Loucy (cell line): ENCODE data around the gene HIRA.

Experiments
- H2AFZ ChIP-seq: fragments of 200-600 bp; sonication (generic); 2 replicates; pipeline ENCODE4 v1.6.0; 2016; ENCODE audit warnings: antibody characterized with exemption, mild to moderate bottlenecking, low read length, moderate library complexity
- H3F3A ChIP-seq: fragments of 200-600 bp; 2 replicates; pipeline ENCODE4 v1.6.0; 2016; ENCODE audit warnings: antibody characterized with exemption, low read depth, mild to moderate bottlenecking
- H3K27me3 ChIP-seq: fragments of 200-600 bp; sonication (generic); 2 replicates; pipeline ENCODE4 v1.6.1; 2014; ENCODE audit warnings: low read length, mild to moderate bottlenecking; ENCODE audit not compliant: insufficient read depth, poor library complexity, severe bottlenecking
- H3K36me3 ChIP-seq: fragments of 200-600 bp; sonication (generic); 2 replicates; pipeline ENCODE4 v1.6.1; 2016; ENCODE audit warnings: low read length; ENCODE audit not compliant: insufficient read depth
- H3K4me1 ChIP-seq: fragments of 200-600 bp; sonication (generic); 2 replicates; pipeline ENCODE4 v1.5.1; 2014; ENCODE audit warnings: low read length, mild to moderate bottlenecking; ENCODE audit not compliant: insufficient read depth, poor library complexity, severe bottlenecking
- H3K4me2 ChIP-seq: fragments of 200-600 bp; sonication (generic); 2 replicates; pipeline ENCODE4 v1.6.0; 2014; ENCODE audit warnings: antibody characterized with exemption, low read length, low read depth, mild to moderate bottlenecking; ENCODE audit not compliant: poor library complexity, severe bottlenecking
- H3K4me3 ChIP-seq: fragments of 200-600 bp; sonication (generic); 2 replicates; pipeline ENCODE4 v1.5.1; 2014; ENCODE audit warnings: low read length, mild to moderate bottlenecking, mixed read lengths; ENCODE audit not compliant: poor library complexity, severe bottlenecking
- H3K79me2 ChIP-seq: fragments of 200-600 bp; sonication (generic); 2 replicates; pipeline ENCODE4 v1.6.1; 2014; ENCODE audit warnings: low read length; ENCODE audit not compliant: insufficient read depth
- H3K9ac ChIP-seq: fragments of 200-600 bp; sonication (generic); 2 replicates; pipeline ENCODE4 v1.6.0; 2014; ENCODE audit warnings: mild to moderate bottlenecking, low read depth, low read length, moderate library complexity; ENCODE audit not compliant: poor library complexity, severe bottlenecking
- H3K9me2 ChIP-seq: fragments of 200-600 bp; sonication (generic); replicated peaks from 2 replicates; pipeline ENCODE4 v1.6.1; 2016; ENCODE audit warnings: low read depth, low read length, mixed read lengths
- H3K9me3 ChIP-seq: fragments of 200-600 bp; sonication (generic); 2 replicates; pipeline ENCODE4 v1.6.1; 2014; ENCODE audit warnings: mild to moderate bottlenecking, antibody characterized with exemption, low read length, low read depth; ENCODE audit not compliant: insufficient read depth
- H4K20me1 ChIP-seq: fragments of 200-600 bp; sonication (generic); 2 replicates; pipeline ENCODE4 v1.6.0; 2014; ENCODE audit warnings: antibody characterized with exemption, low read length, mild to moderate bottlenecking; ENCODE audit not compliant: insufficient read depth, poor library complexity, severe bottlenecking
- EZH2phosphoT487 ChIP-seq: fragments of 200-600 bp; IDR thresholded peaks from 2 replicates; pipeline ENCODE4 v1.6.1; 2018; ENCODE audit warnings: antibody characterized with exemption, mild to moderate bottlenecking, moderate library complexity, borderline replicate concordance
- TF ChIP-seq, protein P1 (sequence below): fragments of 200-600 bp; sonication (generic); conservative IDR thresholded peaks from 2 replicates; pipeline ENCODE4 v1.5.1; 2014; ENCODE audit warnings: mild to moderate bottlenecking, antibody characterized with exemption, low read length

HIRA gene

DNA sequence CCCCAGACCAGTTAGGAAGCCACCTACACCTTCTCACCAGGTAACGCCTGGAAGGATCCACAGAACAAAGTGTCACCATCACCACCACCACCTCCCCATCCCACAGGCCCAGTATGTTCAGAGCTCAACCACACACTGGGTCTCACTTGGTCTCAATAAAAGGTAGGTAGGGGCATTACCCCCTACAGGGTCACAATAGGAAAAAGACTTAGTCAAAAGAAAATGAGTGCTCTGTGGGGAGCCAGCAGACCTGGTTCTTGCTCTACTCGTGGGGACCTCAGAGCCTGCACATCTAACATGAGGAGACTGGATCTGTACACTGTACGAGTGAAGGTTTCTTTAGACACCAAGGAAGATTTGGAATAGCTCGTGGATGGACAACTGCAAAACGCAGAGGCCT, 49.3 kb downstream of the HIRA start:
- Histone ChIP-seq H3K36me3 (peaks cover 78% of the 10 kb centered on the region), H3K4me3 (no peak overlapping the region), H2AFZ (no peak overlapping the region), H3K9ac (no peak overlapping the region), H3K27me3 (no peaks in the 10 kb centered on the region), H3K9me3 (no peaks in the 10 kb centered on the region), H3K79me2 (no peaks in the 10 kb centered on the region), H3K4me1 (no peaks in the 10 kb centered on the region), H3K9me2 (no peaks in the 10 kb centered on the region), H3K4me2 (no peak overlapping the region), H4K20me1 (no peaks in the 10 kb centered on the region), H3F3A (no peaks in the 10 kb centered on the region)
- TF ChIP-seq EZH2phosphoT487 = no peak
- TF ChIP-seq, protein P1, sequence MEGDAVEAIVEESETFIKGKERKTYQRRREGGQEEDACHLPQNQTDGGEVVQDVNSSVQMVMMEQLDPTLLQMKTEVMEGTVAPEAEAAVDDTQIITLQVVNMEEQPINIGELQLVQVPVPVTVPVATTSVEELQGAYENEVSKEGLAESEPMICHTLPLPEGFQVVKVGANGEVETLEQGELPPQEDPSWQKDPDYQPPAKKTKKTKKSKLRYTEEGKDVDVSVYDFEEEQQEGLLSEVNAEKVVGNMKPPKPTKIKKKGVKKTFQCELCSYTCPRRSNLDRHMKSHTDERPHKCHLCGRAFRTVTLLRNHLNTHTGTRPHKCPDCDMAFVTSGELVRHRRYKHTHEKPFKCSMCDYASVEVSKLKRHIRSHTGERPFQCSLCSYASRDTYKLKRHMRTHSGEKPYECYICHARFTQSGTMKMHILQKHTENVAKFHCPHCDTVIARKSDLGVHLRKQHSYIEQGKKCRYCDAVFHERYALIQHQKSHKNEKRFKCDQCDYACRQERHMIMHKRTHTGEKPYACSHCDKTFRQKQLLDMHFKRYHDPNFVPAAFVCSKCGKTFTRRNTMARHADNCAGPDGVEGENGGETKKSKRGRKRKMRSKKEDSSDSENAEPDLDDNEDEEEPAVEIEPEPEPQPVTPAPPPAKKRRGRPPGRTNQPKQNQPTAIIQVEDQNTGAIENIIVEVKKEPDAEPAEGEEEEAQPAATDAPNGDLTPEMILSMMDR = no peak

DNA sequence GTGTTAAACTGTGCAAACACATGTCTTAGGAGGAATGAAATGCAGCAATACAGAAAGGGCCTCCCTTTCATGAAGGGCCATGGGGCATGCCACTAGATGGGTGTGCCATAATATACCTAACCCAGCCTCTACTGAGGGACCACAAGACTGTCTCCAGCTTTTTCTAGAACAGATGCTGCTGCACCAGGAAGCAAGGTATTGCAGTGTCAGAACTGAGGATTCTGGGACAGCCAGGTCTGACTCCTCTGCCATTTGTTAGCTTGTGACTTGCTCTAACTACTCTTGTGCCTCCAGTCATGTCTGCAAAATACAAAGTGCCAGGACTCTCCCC, 53.2 kb downstream of the HIRA start:
- no peak for TF ChIP-seq EZH2phosphoT487
- TF ChIP-seq, protein P1 = no peak

DNA sequence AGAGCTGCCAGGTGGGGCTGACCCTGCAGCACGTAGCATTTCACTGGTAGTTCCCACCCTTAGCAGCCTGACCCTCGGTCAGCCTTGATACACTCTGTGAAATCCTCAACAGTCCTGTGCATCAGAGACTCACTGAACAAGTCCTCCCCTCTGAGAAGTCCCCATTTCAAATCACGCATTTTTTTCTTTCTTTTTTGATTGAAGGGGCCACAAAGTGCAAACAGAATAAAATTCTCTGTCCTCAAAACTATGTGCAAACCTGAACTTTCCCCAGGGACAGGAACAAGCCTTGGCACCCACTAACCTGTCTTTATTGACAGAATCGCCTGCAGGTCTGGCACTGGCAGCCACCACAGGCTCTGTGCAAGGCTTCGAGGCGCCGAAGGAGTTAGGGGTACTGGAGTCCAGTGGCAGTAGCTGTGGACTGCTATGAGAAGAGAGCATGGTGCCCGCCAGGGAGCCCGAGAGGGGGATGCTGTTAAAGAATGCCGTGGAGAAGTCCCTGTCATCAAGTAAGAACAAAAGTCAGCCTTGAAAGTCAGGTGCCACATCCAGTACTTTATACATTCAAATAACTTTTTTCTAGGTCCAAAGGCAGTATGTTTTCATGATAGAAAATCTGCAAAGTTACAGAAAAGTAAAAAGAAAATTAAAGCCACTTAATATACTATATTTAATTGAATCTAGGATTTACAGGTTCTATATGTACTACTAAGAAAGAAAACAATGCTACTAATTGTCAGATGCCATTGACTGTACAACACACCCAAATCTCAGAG, 53.8 kb downstream of the HIRA start:
- H4K20me1 ChIP-seq = no peaks in the 10 kb centered on the region
- no peak overlapping the region for H2AFZ ChIP-seq
- TF ChIP-seq, protein P1 = no peak
- TF ChIP-seq EZH2phosphoT487 = no peak
- H3K27me3 ChIP-seq = no peaks in the 10 kb centered on the region
- H3K9me3 ChIP-seq = no peaks in the 10 kb centered on the region
- no peak overlapping the region for H3K9ac ChIP-seq
- H3F3A ChIP-seq = no peaks in the 10 kb centered on the region
- H3K4me2 ChIP-seq = no peak overlapping the region
- H3K79me2 ChIP-seq = no peaks in the 10 kb centered on the region
- no peaks in the 10 kb centered on the region for H3K4me1 ChIP-seq
- peaks cover 79% of the 10 kb centered on the region; the same call in 1 of the 2 replicates for H3K36me3 ChIP-seq
- no peak overlapping the region for H3K4me3 ChIP-seq
- no peaks in the 10 kb centered on the region for H3K9me2 ChIP-seq

More for the DNA sequence above, 53.2 kb downstream of the HIRA start:
- H3K4me3 ChIP-seq = no peak overlapping the region
- H3F3A ChIP-seq = no peaks in the 10 kb centered on the region
- no peak overlapping the region for H3K9ac ChIP-seq
- no peak overlapping the region for H3K4me2 ChIP-seq
- no peaks in the 10 kb centered on the region for H3K27me3 ChIP-seq
- no peaks in the 10 kb centered on the region for H4K20me1 ChIP-seq
- no peak overlapping the region for H2AFZ ChIP-seq
- no peaks in the 10 kb centered on the region for H3K9me3 ChIP-seq
- no peaks in the 10 kb centered on the region for H3K4me1 ChIP-seq
- H3K9me2 ChIP-seq = no peaks in the 10 kb centered on the region
- peaks cover 79% of the 10 kb centered on the region; the same call in 1 of the 2 replicates for H3K36me3 ChIP-seq
- no peaks in the 10 kb centered on the region for H3K79me2 ChIP-seq
